K562 (cell line): ENCODE measurements around the gene UBALD2. TPM values are rescaled to one million over a fixed set of nuclear protein-coding genes. Genes with fewer than 3 reads are reported as not detected.
A peak's percentile ranks its signal among the peaks of the same experiment; 100 is the strongest.

Experiments used
- ATAC-seq: fragments of 200-7000 bp; cut with Tn5 transposase; 3 replicates; pipeline ENCODE4 v1.9.1; 2020; ENCODE audit warnings: moderate library complexity
- BruUV-seq: library from RNA; stranded (reverse); fragments of 400-500 nt; replicated peaks from 2 replicates; lab custom pipeline; 2021; lab: Mats Ljungman, UMichigan
- CTCF ChIA-PET: fragments of 300-600 bp; formaldehyde crosslinking; extraction: SDS; loops from one replicate; lab custom pipeline; 2021; ENCODE audit warnings: low intra/inter-chr PET ratio; lab: Yijun Ruan, JAX
- POLR2A ChIA-PET: fragments of 300-600, 350-650 bp; sonication (Branson Sonifier 250); formaldehyde crosslinking; extraction: SDS; loops from one replicate; lab custom pipeline; 2021; ENCODE audit warnings: antibody characterized with exemption, inconsistent platforms; lab: Yijun Ruan, JAX
- DNase-seq, 4 experiments: peaks; one replicate each; pipeline versions ENCODE4 v3.0.0 to v3.0.0-alpha.2; 2011 to 2018; ENCODE audit warnings: low spot score in 3 of 4, mixed read lengths in 3 of 4; ENCODE audit errors: extremely low read depth in 1 of 4
- FAIRE-seq: peaks from 2 replicates; lab custom pipeline; 2011; peaks lifted over from hg19 to GRCh38; lab: Jason Lieb, UNC
- H2AFZ ChIP-seq: 2 replicates; pipeline ENCODE4 v1.6.0; 2011; ENCODE audit warnings: low read depth, low read length, control low read depth, inconsistent platforms
- H3K27ac ChIP-seq: fragments of 200-600 bp; 3 replicates; pipeline ENCODE4 v1.8.0; 2011; ENCODE audit warnings: low read depth, mild to moderate bottlenecking, control low read depth, inconsistent platforms, low read length, moderate library complexity, mixed read lengths; ENCODE audit errors: extremely low read depth
- H3K27me3 ChIP-seq, 2 experiments: fragments of 300-600 bp in 1 of 2; 2 replicates in 1 of 2; 3 replicates in 1 of 2; pipeline versions ENCODE4 v1.6.0 to v1.8.0; 2011; ENCODE audit warnings: inconsistent platforms in 2 of 2, low read length in 2 of 2, mild to moderate bottlenecking in 1 of 2, mixed read lengths in 1 of 2, moderate library complexity in 1 of 2; ENCODE audit not compliant: control insufficient read depth in 2 of 2, insufficient read depth in 2 of 2
- H3K36me3 ChIP-seq: fragments of 300-600 bp; 3 replicates; pipeline ENCODE4 v1.8.0; 2011; ENCODE audit warnings: mild to moderate bottlenecking, low read length, inconsistent platforms; ENCODE audit not compliant: control insufficient read depth, insufficient read depth
- H3K4me1 ChIP-seq, 2 experiments: fragments of 200-600 bp in 1 of 2; replicated peaks in 1 of 2; 2 replicates in 1 of 2; 3 replicates in 1 of 2; pipeline versions ENCODE4 v1.5.1 to v1.8.0; 2011; ENCODE audit warnings: inconsistent platforms in 2 of 2, low read length in 2 of 2, mild to moderate bottlenecking in 1 of 2, mixed read lengths in 1 of 2, moderate library complexity in 1 of 2; ENCODE audit not compliant: control insufficient read depth in 2 of 2, insufficient read depth in 2 of 2
- H3K4me2 ChIP-seq: 2 replicates; pipeline ENCODE4 v1.6.1; 2011; ENCODE audit warnings: low read length, control low read depth, inconsistent platforms, mixed read lengths; ENCODE audit not compliant: insufficient read depth
- H3K4me3 ChIP-seq: fragments of 200-600 bp; sonication (generic), shearing (Covaris generic); 2 replicates; pipeline ENCODE4 v1.5.1; 2016; ENCODE audit warnings: control low read depth, inconsistent platforms
- H3K79me2 ChIP-seq: fragments of 200-600 bp; 3 replicates; pipeline ENCODE4 v1.8.0; 2011; ENCODE audit warnings: low read length, inconsistent platforms; ENCODE audit not compliant: control insufficient read depth, insufficient read depth
- H3K9ac ChIP-seq, 2 experiments: 2 replicates each; pipeline versions ENCODE4 v1.6.0 to v1.6.1; 2011; ENCODE audit warnings: low read depth in 2 of 2, low read length in 2 of 2, control low read depth in 1 of 2, inconsistent platforms in 1 of 2, mild to moderate bottlenecking in 1 of 2, mixed read lengths in 1 of 2; ENCODE audit not compliant: insufficient read depth in 1 of 2
- H3K9me1 ChIP-seq: one replicate; pipeline ENCODE4 v1.6.0; 2011; ENCODE audit warnings: inconsistent platforms, mild to moderate bottlenecking, low read length, moderate library complexity; ENCODE audit not compliant: control insufficient read depth, insufficient read depth
- H3K9me3 ChIP-seq: replicated peaks from 2 replicates; pipeline ENCODE4 v1.5.1; 2011; ENCODE audit warnings: low read depth, low read length, inconsistent platforms; ENCODE audit not compliant: control insufficient read depth, insufficient read depth
- H4K20me1 ChIP-seq: replicated peaks from 2 replicates; pipeline ENCODE4 v1.6.1; 2011; ENCODE audit warnings: low read length, inconsistent platforms, mixed read lengths; ENCODE audit not compliant: control insufficient read depth, insufficient read depth
- ATF3 ChIP-seq, 2 experiments: fragments of 450-650 bp in 1 of 2; sonication (generic) in 1 of 2; formaldehyde crosslinking in 1 of 2; IDR thresholded peaks in 1 of 2; conservative IDR thresholded peaks in 1 of 2; 2 replicates each; pipeline versions ENCODE4 v1.6.1 to v1.8.1; 2016 to 2023; ENCODE audit warnings: mild to moderate bottlenecking in 2 of 2, moderate library complexity in 2 of 2, inconsistent platforms in 1 of 2, missing genetic modification reagents in 1 of 2
- BHLHE40 ChIP-seq: IDR thresholded peaks from 2 replicates; pipeline ENCODE4 v1.6.1; 2011; ENCODE audit warnings: low read length, improper control_type of control experiment
- CEBPB ChIP-seq: fragments of 450-650 bp; IDR thresholded peaks from 2 replicates; pipeline ENCODE4 v1.6.1; 2016; ENCODE audit warnings: missing genetic modification characterization, missing compliant biosample characterization
- MEIS2 ChIP-seq: fragments of 450-650 bp; IDR thresholded peaks from 2 replicates; pipeline ENCODE4 v1.6.1; 2014; ENCODE audit warnings: mild to moderate bottlenecking; ENCODE audit not compliant: partially characterized antibody
- NR2C2 ChIP-seq, 2 experiments: fragments of 200-800 bp in 1 of 2; sonication (Bioruptor generic) in 1 of 2; sonication (generic) in 1 of 2; formaldehyde crosslinking in 1 of 2; IDR thresholded peaks; 2 replicates each; pipeline versions ENCODE4 v1.6.1 to v1.8.0; 2016 to 2022; ENCODE audit warnings: mild to moderate bottlenecking in 1 of 2, missing compliant biosample characterization in 1 of 2, missing genetic modification characterization in 1 of 2, missing genetic modification reagents in 1 of 2
- PBX2 ChIP-seq, 2 experiments: IDR thresholded peaks in 1 of 2; conservative IDR thresholded peaks in 1 of 2; 2 replicates each; pipeline ENCODE4 v1.6.1; 2016; ENCODE audit warnings: low read depth in 2 of 2, mild to moderate bottlenecking in 1 of 2, missing compliant biosample characterization in 1 of 2, missing genetic modification characterization in 1 of 2, moderate library complexity in 1 of 2
- THRAP3 ChIP-seq: fragments of 450-650 bp; IDR thresholded peaks from 2 replicates; pipeline ENCODE4 v1.6.1; 2016; ENCODE audit warnings: mild to moderate bottlenecking, inconsistent platforms, borderline replicate concordance
- TOE1 ChIP-seq, 2 experiments: fragments of 450-650 bp in 1 of 2; sonication (generic) in 1 of 2; formaldehyde crosslinking in 1 of 2; IDR thresholded peaks; 2 replicates each; pipeline versions ENCODE4 v1.7.1 to v1.8.0; 2016 to 2022; ENCODE audit warnings: borderline replicate concordance in 2 of 2, mild to moderate bottlenecking in 2 of 2, antibody characterized with exemption in 1 of 2, inconsistent platforms in 1 of 2, low read depth in 1 of 2, missing genetic modification reagents in 1 of 2, moderate library complexity in 1 of 2
- YBX1 ChIP-seq: fragments of 450-650 bp; IDR thresholded peaks from 2 replicates; pipeline ENCODE4 v1.7.1; 2016; ENCODE audit warnings: mild to moderate bottlenecking
- ZBTB43 ChIP-seq: sonication (generic); formaldehyde crosslinking; IDR thresholded peaks from 2 replicates; pipeline ENCODE4 v1.8.0; 2023; ENCODE audit warnings: mild to moderate bottlenecking, missing genetic modification reagents
- ZEB2 ChIP-seq: fragments of 450-650 bp; IDR thresholded peaks from 2 replicates; pipeline ENCODE4 v1.6.1; 2016
- WGBS: fragments of 100-300 bp; shearing (Covaris generic); methylation state at CpG from one replicate; pipeline ENCODE4 v1.1.6; 2016; ENCODE audit warnings: low coverage, mixed read lengths; ENCODE audit not compliant: insufficient coverage; ENCODE audit errors: missing lambda C conversion rate; 5-methylcytosine and 5-hydroxymethylcytosine counted together
- in situ Hi-C: fragments of 300-500 bp; cut with MboI; formaldehyde crosslinking; loops from 4 replicates; pipeline ENCODE4 v1.15.0; 2018; ENCODE audit warnings: inconsistent platforms, mixed read lengths
- intact Hi-C: fragments of 100-400 bp; cut with micrococcal nuclease; formaldehyde crosslinking; loops from 2 replicates; pipeline ENCODE4 v1.14.2; 2022
- polyA plus RNA-seq, 8 experiments: library from polyadenylated mRNA; depleted of rRNA in 4 of 8; stranded (reverse) in 5 of 8; unstranded in 3 of 8; fragments of >200 nt; fragmentation: Nextera tagmentation in 2 of 8; fragmentation: Illumina TruSeq in 1 of 8; extraction: Ambion mirVana in 2 of 8; extraction: Trizol in 1 of 8; gene quantifications; 2 replicates each; pipeline versions ENCODE4 v1.2.1 to v1.2.3, GENCODE V29; 2011 to 2014; ENCODE audit warnings: inconsistent platforms in 1 of 8, missing spikeins in 1 of 8
- total RNA-seq, 7 experiments: library from RNA; depleted of rRNA in 6 of 7; stranded (reverse); fragments of >200 nt in 6 of 7; fragmentation: Illumina TruSeq in 2 of 7; extraction: Trizol in 2 of 7; gene quantifications; 2 replicates each; pipeline versions ENCODE4 v1.2.1 to v1.2.3, GENCODE V29; 2011 to 2021; ENCODE audit warnings: low replicate concordance in 1 of 7

UBALD2 gene
- total and polyA plus RNA-seq, 9 of the 15 experiments (the other 6 are each of a cell fraction or from before 2014, with no cell fraction given), result 2.3 to 94.1 (median 25.3) TPM

GRCh38 chr17:76252040-76252954 lies 12.9 kb upstream of the UBALD2 start:
- ChIA-PET CTCF (no interaction called here), POLR2A (interaction anchor here (0.9 to 17.8 kb wide), 8 partner anchors 9 to 19 kb away, joined by 3 to 227 read pairs (median 4); partner anchors contain the start of genes RNF157 and UBALD2)
- in situ Hi-C loops (no loop called here), intact Hi-C loops (no loop called here)
- no peak for FAIRE-seq
- no peak for DNase-seq
- H3K4me1 ChIP-seq, result peaks cover 3 to 4% of the 10 kb centered on the region in 2 experiments; a peak in 4 of 5 replicates
- no peak overlapping the region for H3K4me2 ChIP-seq
- no peak overlapping the region for H3K4me3 ChIP-seq
- H3K9ac ChIP-seq, result no peak overlapping the region
- H3K79me2 ChIP-seq, result no peaks in the 10 kb centered on the region
- H4K20me1 ChIP-seq, result no peaks in the 10 kb centered on the region
- TF ChIP-seq PBX2 (CRISPR knock-in tag; IDR thresholded peaks at IDR 0.05; ENCODE audit: low read depth), result no peak
- peak; percentile 51 for TF ChIP-seq PBX2 (tag; conservative IDR thresholded peaks at IDR 0.05; ENCODE audit: low read depth)
- peak; percentile 28; the same call in 1 of the 2 replicates for TF ChIP-seq ATF3 (IDR thresholded peaks at IDR 0.05)
- no peak for TF ChIP-seq ATF3 (CRISPR knock-in tag; conservative IDR thresholded peaks at IDR 0.05)
- 0 out of 2 replicates have a peak, but pooled peaks have one; percentile 46 for TF ChIP-seq ZBTB43 (CRISPR knock-in tag)
- no peak for TF ChIP-seq NR2C2 (CRISPR knock-in tag; IDR thresholded peaks at IDR 0.05)
- peak; percentile 21; the same call in 1 of the 2 replicates for TF ChIP-seq NR2C2 (tag; IDR thresholded peaks at IDR 0.05)
- 0 out of 2 replicates have a peak, but pooled peaks have one; percentile 28 for TF ChIP-seq BHLHE40
- no peak for TF ChIP-seq TOE1 (IDR thresholded peaks at IDR 0.05; ENCODE audit: borderline replicate concordance)
- TF ChIP-seq TOE1 (CRISPR knock-in tag; IDR thresholded peaks at IDR 0.05; ENCODE audit: borderline replicate concordance, low read depth), result no peak
- TF ChIP-seq MEIS2, result peak; percentile 12
- TF ChIP-seq YBX1, result no peak
- peak; percentile 7; the same call in 1 of the 2 replicates for TF ChIP-seq ZEB2
- no peak for TF ChIP-seq THRAP3
- 0 out of 2 replicates have a peak, but pooled peaks have one; percentile 16 for TF ChIP-seq CEBPB (tag)
- no peaks in the 10 kb centered on the region for H3K9me3 ChIP-seq
- no TSS peak for BruUV-seq
- H3K9me1 ChIP-seq, result no peaks in the 10 kb centered on the region
- no peak overlapping the region for H3K27ac ChIP-seq
- no peaks in the 10 kb centered on the region for H3K36me3 ChIP-seq
- no peak overlapping the region for H2AFZ ChIP-seq
- ATAC-seq, result peak; percentile 16; the same call in 2 of the 3 replicates
- 42% methylated on average over 11 of the region's 11 CpGs for WGBS
- no peaks in the 10 kb centered on the region for H3K27me3 ChIP-seq
